Measurements from ENCODE around the gene ATXN1.

Gene ATXN1

DNA sequence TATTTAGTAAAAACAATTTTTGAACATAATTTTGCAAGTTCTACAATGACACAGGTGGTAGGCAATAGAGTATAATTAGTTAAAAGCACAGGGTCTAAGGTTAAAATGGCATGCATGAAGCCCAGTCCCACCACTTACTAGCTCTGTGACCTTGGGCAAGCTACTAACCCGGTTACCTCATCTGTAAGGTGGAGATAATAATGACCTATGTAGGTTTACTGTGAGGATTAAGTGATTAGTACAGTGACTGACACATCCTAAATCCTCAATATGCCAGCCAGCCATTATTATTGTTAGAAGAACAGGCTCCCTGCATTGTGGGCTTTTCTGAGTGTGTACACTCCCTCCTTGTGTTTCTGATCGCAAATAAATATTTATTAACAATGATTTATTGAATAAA is 26.2 kb downstream of the ATXN1 start (continued):
- TF ChIP-seq TSHZ1 (tag by site-specific recombination; IDR thresholded peaks at IDR 0.05; ENCODE audit: borderline replicate concordance): no peak
- TF ChIP-seq ZNF596 (tag by site-specific recombination; IDR thresholded peaks at IDR 0.05): no peak
- TF ChIP-seq ZNF394 (tag by site-specific recombination; IDR thresholded peaks at IDR 0.05; ENCODE audit: borderline replicate concordance): no peak
- no peak for TF ChIP-seq YY1 (tag by site-specific recombination; IDR thresholded peaks at IDR 0.05)
- TF ChIP-seq ZNF561 (tag by site-specific recombination; IDR thresholded peaks at IDR 0.05; ENCODE audit: borderline replicate concordance): no peak
- TF ChIP-seq ZNF560 (tag by site-specific recombination; IDR thresholded peaks at IDR 0.05; ENCODE audit: borderline replicate concordance): no peak
- no peak for TF ChIP-seq ZNF19 (tag by site-specific recombination; IDR thresholded peaks at IDR 0.05; ENCODE audit: low read depth)
- TF ChIP-seq ZNF660 (tag by site-specific recombination; IDR thresholded peaks at IDR 0.05): no peak
- TF ChIP-seq ZNF146 (tag by site-specific recombination; IDR thresholded peaks at IDR 0.05): no peak
- TF ChIP-seq ZNF148 (tag by site-specific recombination; IDR thresholded peaks at IDR 0.05; ENCODE audit: borderline replicate concordance): no peak
- TF ChIP-seq ZNF658 (tag by site-specific recombination; IDR thresholded peaks at IDR 0.05): no peak
- TF ChIP-seq PATZ1 (tag by site-specific recombination; IDR thresholded peaks at IDR 0.05): no peak
- no peak for TF ChIP-seq ZNF664 (tag by site-specific recombination; IDR thresholded peaks at IDR 0.05)
- peak; percentile 82 for TF ChIP-seq SP7 (tag by site-specific recombination; IDR thresholded peaks at IDR 0.05)
- TF ChIP-seq ZNF514 (tag by site-specific recombination; IDR thresholded peaks at IDR 0.05): no peak
- no peak for TF ChIP-seq EGR2 (tag by site-specific recombination; IDR thresholded peaks at IDR 0.05; ENCODE audit: low read depth)
- TF ChIP-seq, protein P1, sequence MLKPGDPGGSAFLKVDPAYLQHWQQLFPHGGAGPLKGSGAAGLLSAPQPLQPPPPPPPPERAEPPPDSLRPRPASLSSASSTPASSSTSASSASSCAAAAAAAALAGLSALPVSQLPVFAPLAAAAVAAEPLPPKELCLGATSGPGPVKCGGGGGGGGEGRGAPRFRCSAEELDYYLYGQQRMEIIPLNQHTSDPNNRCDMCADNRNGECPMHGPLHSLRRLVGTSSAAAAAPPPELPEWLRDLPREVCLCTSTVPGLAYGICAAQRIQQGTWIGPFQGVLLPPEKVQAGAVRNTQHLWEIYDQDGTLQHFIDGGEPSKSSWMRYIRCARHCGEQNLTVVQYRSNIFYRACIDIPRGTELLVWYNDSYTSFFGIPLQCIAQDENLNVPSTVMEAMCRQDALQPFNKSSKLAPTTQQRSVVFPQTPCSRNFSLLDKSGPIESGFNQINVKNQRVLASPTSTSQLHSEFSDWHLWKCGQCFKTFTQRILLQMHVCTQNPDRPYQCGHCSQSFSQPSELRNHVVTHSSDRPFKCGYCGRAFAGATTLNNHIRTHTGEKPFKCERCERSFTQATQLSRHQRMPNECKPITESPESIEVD (tag by site-specific recombination; IDR thresholded peaks at IDR 0.05): 0 out of 2 replicates have a peak, but pooled peaks have one; percentile 31
- no peak for TF ChIP-seq ZNF140 (tag by site-specific recombination; IDR thresholded peaks at IDR 0.05)
- TF ChIP-seq ZNF214 (tag by site-specific recombination; IDR thresholded peaks at IDR 0.05; ENCODE audit: borderline replicate concordance): no peak
